NCI-H128 (cell line): ENCODE data around the gene CTBP2.

ENCODE experiments used
- DNase-seq: peaks from one replicate; lab custom pipeline; 2025; ENCODE audit not compliant: unreplicated experiment; lab: John Stamatoyannopoulos, UW

CTBP2 gene

DNA sequence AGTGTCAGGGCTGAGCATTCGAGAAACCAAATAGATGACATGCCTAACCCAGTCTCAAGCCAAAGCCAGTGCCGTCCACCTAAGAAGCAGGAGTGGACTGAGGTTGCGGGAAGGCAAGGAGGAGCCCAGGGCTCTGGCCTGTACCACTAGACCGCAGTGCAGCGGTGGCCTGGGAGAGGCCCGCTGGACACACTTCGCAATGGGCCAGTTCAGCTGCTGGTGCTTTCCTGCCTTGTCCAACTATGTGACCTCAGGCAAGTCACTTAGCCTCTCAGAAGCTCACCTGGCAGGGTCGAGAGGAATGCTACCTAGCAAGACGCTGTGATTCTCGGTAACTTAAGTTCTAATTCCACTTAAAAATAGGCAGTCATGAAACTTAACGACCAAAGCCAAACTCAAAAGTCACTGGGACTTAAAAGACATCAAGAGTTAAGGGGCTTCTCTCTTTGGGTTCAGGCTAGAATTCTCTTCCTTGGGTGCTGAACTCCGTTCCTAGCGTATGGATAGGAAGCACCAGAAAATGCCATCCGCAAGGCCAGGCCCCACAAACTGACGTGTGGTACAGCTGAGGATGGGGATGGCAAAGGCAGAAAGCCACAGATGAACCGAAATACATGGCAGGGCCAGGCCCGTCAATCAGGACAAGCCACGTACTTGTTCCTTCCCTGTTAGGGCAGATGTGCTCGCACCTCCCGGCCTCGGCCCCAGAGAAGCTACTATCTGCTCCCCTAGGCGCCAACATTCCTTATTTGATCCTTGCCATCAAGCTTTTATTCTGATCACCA, 34.2 kb downstream of the CTBP2 start:
- no peak for DNase-seq

DNA sequence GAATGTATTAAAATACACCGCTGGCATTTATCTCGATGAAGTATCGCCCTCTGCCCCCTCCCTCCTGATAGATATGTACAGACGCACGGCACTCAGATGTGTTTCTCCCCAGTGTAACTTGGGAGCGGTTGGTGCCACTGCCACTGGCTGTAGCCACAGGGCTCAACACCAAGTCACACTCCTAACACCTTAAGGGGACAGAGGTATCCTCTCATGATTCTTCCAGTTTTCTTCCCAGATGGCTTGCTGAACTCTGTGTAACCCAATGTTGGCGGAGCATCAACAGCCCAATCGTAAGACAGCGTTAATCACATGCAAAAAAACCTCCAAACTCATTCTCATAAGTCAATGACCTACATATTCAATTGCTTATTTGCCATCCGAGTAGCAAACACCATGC, 35.5 kb downstream of the CTBP2 start:
- no peak for DNase-seq

DNA sequence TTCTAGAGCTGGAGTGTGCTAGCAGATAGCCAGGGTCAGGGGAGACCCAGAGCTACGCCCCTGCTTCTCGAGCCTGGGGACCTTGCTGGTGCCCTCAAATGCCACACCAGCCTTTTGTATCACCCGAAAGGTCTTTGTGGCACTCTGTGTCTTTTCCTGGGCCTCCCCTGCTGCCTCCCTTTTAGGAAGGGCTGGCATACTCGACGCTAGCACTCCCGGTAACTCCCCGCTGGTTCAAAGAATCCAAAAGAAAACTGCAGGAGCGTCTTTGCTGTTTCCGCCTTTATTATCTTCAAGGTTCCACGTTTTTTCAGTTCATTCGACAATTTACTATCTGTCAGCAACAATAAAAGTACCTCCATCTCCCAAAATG, 36.3 kb downstream of the CTBP2 start:
- no peak for DNase-seq

DNA sequence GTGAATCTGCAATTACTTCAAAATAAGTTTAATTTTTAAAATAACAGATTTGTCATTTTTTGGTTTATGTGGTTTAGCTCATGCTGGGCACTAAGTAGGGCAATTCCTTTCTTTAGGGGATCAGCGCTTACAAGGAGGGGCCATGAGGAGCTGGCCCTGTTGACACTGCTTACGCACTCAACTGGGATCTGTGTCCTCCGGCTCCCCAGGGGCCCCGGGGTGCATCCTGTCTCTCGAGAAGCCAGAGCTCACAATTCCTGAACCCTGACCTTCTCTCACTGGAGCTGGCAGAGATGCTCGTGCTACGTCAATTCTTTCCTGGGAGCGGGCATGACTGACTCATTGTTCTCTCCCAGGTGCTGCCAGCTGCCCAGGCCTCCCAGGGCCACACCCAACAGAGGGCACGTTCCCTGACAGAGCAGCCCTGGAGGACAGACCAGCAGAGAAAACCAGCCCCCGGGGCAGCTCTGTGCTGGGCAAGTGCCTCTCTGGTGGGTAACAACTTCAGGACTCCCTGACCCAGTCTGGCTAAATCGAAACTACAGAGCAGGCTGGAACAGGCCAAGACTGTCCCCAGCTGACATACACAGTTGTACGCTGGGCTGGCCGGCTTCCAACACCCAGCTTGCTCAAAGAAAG, 36.8 kb downstream of the CTBP2 start:
- no peak for DNase-seq

- no peak for DNase-seq
These were observed 37.8 kb downstream of the CTBP2 start for GRCh38 chr10:125122566-125122965.

DNA sequence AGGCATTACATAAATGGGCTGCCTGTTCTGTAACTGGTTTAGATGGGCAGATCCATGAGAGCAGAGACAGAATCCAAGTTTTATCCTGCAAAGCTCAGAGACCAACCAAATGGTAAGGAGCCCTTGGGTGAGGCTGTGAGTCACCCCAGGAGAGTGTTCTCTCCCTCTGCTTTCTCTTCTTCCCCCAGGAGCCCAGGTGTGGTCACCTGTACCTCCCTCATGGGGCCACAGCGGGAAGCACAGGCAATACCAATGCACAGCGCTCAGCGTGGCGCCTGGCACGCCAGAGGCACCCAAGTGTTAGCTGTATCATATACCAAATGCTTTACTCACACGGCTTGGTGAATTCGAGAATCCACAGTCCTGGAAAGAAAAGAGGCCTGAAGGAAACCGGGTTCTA, 39.4 kb downstream of the CTBP2 start:
- no peak for DNase-seq

DNA sequence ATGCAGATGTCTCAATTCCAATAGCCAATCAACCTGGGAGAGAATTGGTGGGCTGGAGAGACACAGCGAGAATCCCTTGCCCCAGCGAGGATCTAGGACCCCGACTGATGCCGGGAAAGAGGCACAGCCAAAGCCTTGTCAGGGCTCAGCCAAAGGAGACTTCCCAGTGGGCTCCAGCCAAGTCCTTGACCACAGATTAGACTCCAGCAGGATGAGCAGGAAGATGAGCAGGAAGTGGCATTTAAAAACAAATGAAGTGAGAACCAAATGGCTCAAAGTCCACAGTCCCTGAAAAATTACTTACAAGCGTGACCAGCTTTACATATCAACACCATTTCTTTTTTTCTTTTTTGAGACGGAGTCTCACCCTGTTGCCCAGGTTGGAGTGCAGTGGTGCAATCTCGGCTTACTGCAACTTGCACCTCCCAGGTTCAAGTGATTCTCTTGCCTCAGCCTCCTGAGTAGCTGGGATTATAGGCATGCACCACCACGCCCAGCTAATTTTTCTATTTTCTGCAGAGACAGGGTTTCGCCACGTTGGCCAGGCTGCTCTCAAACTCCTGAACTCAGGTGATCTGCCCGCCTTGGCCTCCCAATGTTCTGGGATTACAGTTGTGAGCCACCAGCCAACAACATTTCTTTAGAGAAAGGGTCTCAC, 40.2 kb downstream of the CTBP2 start:
- DNase-seq: no peak

DNA sequence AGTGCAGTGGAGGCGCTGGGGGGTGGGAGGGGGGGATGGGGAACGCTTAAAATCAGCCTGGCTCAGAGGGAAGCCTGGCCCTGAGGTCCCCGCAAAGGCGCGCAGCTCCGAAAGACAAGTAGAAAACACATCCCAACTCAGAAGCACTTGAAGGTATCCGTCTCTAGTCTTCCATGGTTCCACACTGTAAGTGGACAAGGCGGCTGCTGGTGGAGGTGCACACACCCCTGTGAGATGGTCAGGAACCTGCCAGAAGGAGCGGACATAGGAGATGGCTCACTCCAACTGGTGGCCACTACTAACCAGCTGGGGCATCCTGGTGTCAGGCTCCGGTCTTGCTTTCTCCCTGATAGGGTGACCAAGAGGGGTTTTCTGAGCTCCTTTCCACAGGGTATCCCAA, 41.7 kb downstream of the CTBP2 start:
- no peak for DNase-seq

DNA sequence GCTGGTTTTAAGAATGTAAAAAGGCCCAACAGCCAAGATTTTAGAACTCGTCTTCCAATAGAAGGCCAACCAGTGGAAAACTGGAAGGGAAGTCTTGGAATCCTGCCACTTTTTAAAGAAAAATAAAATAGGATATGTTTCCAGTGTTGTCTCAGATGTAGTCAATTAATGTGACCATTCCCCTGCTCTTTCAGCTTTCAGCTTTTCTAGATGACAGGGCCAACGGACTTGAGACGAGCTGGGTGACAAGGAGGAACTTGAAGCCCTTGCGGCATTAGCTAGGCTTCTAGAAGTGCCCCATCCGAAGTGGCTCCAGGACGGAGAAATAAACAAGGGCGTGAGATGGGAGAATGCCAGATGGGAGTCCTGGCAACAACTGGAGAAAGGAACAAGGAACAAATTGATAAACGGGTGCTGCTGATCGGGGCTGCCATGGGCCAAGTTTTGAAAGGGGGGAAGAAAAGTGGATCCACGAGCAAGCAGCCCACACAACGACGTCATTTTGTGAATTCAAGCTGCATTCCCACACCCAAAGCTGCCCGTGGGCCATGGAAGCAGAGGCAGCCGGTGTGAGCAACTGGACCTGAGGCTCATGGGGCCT, 42.3 kb downstream of the CTBP2 start:
- no peak for DNase-seq

DNA sequence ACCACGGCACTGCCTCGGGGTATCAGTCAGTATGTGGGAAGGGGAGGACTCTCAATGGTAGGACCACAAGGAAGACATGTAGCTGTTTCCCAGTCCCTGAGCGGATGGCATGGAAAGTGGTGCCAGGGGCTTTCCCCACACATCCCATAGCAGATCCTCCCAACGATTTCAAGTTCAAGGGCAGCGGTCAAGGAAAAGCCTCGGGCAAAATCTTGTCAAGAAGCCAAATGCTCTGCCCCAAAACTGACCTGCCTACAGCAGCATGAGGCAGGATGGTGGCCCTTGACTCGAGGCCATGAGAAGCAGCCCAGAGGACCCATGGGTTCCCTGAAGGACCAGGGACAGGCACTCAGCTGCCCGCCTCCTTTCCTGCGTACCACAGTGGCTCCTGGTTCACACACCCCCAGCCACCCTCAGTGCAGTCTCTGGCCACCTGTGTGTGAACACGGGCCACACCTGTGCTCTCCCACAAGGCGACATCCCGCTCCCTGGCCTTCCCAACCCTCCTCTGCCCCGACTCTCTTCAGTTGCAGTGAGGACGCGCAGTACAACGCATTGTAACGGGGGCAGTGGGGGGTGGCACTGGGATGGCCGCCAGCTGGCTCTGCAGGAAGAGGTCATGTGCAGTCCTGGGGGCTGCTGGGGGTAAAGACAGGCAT, 43.6 kb downstream of the CTBP2 start:
- no peak for DNase-seq

DNA sequence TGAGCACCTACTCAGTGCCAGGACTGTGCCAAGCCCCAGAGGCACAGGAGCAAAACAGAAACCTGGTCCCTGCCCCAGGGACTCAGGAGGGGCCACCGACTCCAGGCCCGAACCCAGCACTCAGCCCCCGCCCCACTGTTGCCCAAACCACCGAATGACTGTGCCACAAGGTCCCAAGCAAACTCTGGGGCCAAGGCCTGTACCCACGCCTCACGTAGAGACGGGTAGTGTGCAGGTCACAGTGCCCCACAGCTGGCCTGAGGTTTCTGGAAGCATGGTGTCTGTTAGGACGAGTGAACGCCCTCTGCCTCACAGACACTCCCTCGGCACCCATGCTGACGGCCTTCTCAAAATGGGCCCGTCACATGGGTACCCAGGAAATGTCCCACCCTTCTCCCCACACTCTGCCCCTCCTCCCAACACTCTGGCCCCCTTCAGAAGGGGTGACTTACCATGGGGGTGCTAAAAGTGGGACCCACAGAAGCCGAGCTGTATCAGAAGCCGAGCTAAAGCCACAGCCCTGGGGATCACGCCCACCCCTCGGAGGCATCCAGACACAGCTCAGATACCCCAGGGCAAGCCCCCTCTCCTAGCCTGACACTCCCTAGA, 44.2 kb downstream of the CTBP2 start:
- DNase-seq: no peak

DNA sequence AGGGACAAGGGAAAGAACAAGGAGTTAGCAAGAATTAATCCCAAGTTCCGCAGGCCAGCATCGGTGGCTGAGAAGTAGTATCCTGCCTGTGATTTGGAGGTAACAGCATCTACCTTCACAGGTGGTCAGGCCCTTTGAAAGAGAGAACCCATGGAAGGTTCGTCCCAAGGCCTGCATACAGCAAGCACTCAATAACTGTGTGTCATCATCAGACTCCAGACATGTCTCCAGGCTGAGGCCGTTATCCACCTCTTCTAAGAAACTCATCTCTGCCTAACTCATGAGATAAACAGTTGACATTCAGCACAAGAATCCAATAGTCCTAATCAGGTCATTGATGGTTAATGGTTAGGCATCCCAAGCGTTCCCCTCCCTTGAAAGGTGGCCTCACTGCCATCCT, 45.0 kb downstream of the CTBP2 start:
- no peak for DNase-seq

GRCh38 chr10:125114761-125115391, 45.5 kb downstream of the CTBP2 start:
- DNase-seq: no peak

DNA sequence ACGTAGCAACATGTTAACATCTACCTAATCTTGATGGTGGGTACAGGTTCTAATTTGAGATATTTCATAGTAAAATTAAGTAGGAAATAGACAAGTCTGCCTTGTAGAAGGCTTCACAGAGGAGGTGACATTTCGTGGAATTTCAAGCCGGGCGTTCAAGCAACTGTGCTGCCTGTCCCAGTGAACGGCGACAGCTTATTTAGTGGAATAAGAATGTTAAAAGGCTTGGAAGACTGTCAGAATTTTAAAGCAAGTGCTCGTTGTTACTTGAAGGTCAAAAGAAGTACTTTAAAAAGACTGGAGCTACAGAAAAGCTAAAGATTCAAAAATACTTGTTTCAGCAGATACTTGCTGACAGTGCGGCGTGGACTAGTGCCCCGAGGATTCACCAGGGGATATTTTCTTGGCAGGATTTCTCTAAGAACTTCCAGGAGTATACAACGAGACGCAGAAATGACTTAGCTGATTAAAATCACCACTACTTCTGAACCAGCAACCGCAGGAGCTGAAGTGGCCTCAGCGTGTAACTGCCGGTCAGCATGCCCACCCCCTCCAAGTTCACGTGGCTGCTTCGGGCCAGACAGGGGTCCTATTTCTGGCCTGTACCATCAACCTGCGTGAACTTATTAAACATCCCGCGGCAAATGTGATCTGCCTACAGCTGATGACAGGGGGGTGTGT, 46.5 kb downstream of the CTBP2 start:
- DNase-seq: no peak

- DNase-seq: no peak
These were observed 47.5 kb downstream of the CTBP2 start for GRCh38 chr10:125112697-125113494.

DNA sequence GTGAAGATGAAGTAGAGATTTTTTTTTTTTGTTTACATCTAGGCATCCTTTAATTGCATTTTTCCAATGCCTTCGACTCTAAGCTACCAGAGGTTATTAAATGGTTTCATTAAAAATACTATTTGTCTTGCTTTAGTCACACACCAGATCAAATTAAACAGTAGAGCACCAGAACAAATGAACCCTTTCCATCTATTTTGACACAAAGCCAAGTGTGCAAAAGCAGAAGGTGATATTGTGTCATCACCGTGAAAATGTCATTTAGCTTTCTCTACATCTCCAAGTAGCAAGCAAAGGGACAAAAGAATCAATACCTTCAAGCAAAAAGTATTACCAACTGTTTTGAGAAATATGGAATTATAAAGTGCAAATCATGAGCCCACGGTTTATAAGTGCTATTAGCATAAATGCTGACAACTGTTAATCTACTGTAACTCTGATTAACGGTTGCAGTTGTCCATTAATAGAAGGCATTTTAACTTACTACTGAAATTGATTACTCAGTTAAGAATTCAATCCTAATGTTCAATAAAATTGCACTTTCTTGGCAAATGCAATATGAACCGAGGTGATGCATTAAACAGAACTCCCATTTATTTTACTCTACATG, 49.1 kb downstream of the CTBP2 start:
- no peak for DNase-seq

- DNase-seq: no peak
These were observed 52.3 kb downstream of the CTBP2 start for GRCh38 chr10:125107965-125108580.
